WTC11 (cell line): ENCODE results near the gene KRTAP10-9. TPM values are rescaled to one million over a fixed set of nuclear protein-coding genes. Genes with fewer than 3 reads are reported as not detected.

Experiments
- ATAC-seq: fragments of 200-7000 bp; cut with Tn5 transposase; 2 replicates; pipeline ENCODE4 v1.10.0; 2021; ENCODE audit warnings: mild to moderate bottlenecking, moderate library complexity
- CTCF ChIA-PET: fragments of 300-600 bp; sonication (Branson Sonifier 250); formaldehyde crosslinking; loops from one replicate; lab custom pipeline; 2021; ENCODE audit warnings: antibody characterized with exemption; lab: Charles Lee
- POLR2A ChIA-PET: fragments of 350-600 bp; sonication (Branson Sonifier 250); formaldehyde crosslinking; loops from one replicate; lab custom pipeline; 2021; ENCODE audit warnings: antibody characterized with exemption; lab: Charles Lee
- DNase-seq: peaks from one replicate; pipeline ENCODE4 v3.0.0; 2021; ENCODE audit warnings: low spot score
- H3K27ac Mint-ChIP-seq: 2 replicates; pipeline ENCODE4 v1.8.0; 2021; ENCODE audit warnings: mixed read lengths
- H3K27me3 Mint-ChIP-seq: 2 replicates; pipeline ENCODE4 v1.8.0; 2021; ENCODE audit warnings: low read depth, mild to moderate bottlenecking, moderate library complexity, mixed read lengths
- H3K36me3 Mint-ChIP-seq: 2 replicates; pipeline ENCODE4 v1.8.0; 2021; ENCODE audit warnings: mixed read lengths
- H3K4me1 Mint-ChIP-seq: 2 replicates; pipeline ENCODE4 v1.8.0; 2022; ENCODE audit warnings: mixed read lengths
- H3K4me3 Mint-ChIP-seq: 2 replicates; pipeline ENCODE4 v1.8.0; 2021; ENCODE audit warnings: mild to moderate bottlenecking, moderate library complexity, mixed read lengths
- H3K9me3 Mint-ChIP-seq: 2 replicates; pipeline ENCODE4 v1.8.0; 2021; ENCODE audit warnings: mixed read lengths
- ATF3 ChIP-seq: sonication (generic); formaldehyde crosslinking; conservative IDR thresholded peaks from 2 replicates; pipeline ENCODE4 v1.8.1; 2022; ENCODE audit warnings: mild to moderate bottlenecking, missing genetic modification reagents
- ATF6 ChIP-seq: sonication (generic); formaldehyde crosslinking; IDR thresholded peaks from 2 replicates; pipeline ENCODE4 v1.8.1; 2023; ENCODE audit warnings: mild to moderate bottlenecking, missing genetic modification reagents
- CTCF ChIP-seq: fragments of 200-600 bp; IDR thresholded peaks from 2 replicates; pipeline ENCODE4 v1.8.0; 2022; ENCODE audit warnings: antibody characterized with exemption
- ESRRA ChIP-seq: sonication (generic); formaldehyde crosslinking; IDR thresholded peaks from 2 replicates; pipeline ENCODE4 v1.8.1; 2022; ENCODE audit warnings: mild to moderate bottlenecking, missing genetic modification reagents, borderline replicate concordance
- FOXJ3 ChIP-seq: sonication (generic); formaldehyde crosslinking; IDR thresholded peaks from 2 replicates; pipeline ENCODE4 v1.9.0; 2021; ENCODE audit warnings: missing genetic modification reagents, mild to moderate bottlenecking, borderline replicate concordance
- GABPB1 ChIP-seq: sonication (generic); formaldehyde crosslinking; IDR thresholded peaks from 2 replicates; pipeline ENCODE4 v1.8.1; 2023; ENCODE audit warnings: mild to moderate bottlenecking, missing genetic modification reagents
- GTF2I ChIP-seq: fragments of 250-450 bp; sonication (Bioruptor Pico); conservative IDR thresholded peaks from 2 replicates; pipeline ENCODE4 v1.4.0; 2021; ENCODE audit warnings: mild to moderate bottlenecking
- HMGA2 ChIP-seq: fragments of 250-450 bp; sonication (Bioruptor Pico); IDR thresholded peaks from 2 replicates; pipeline ENCODE4 v1.4.0; 2021; ENCODE audit warnings: mild to moderate bottlenecking, moderate library complexity
- MLX ChIP-seq: sonication (generic); formaldehyde crosslinking; IDR thresholded peaks from 2 replicates; pipeline ENCODE4 v1.8.1; 2023; ENCODE audit warnings: mild to moderate bottlenecking, missing genetic modification reagents, moderate library complexity
- PREB ChIP-seq: sonication (generic); formaldehyde crosslinking; IDR thresholded peaks from 2 replicates; pipeline ENCODE4 v1.8.1; 2022; ENCODE audit warnings: mild to moderate bottlenecking, missing genetic modification reagents, moderate library complexity, borderline replicate concordance
- RELA ChIP-seq: sonication (generic); formaldehyde crosslinking; IDR thresholded peaks from 2 replicates; pipeline ENCODE4 v1.8.1; 2022; ENCODE audit warnings: missing genetic modification reagents, mild to moderate bottlenecking, borderline replicate concordance
- SMAD3 ChIP-seq: sonication (generic); formaldehyde crosslinking; IDR thresholded peaks from 2 replicates; pipeline ENCODE4 v1.8.0; 2022; ENCODE audit warnings: missing genetic modification reagents, mild to moderate bottlenecking, borderline replicate concordance
- SMAD4 ChIP-seq: sonication (generic); formaldehyde crosslinking; IDR thresholded peaks from 2 replicates; pipeline ENCODE4 v1.8.0; 2022; ENCODE audit warnings: mild to moderate bottlenecking, missing genetic modification reagents
- TCF7 ChIP-seq: sonication (generic); formaldehyde crosslinking; IDR thresholded peaks from 2 replicates; pipeline ENCODE4 v1.8.0; 2022; ENCODE audit warnings: mild to moderate bottlenecking, low read depth, missing genetic modification reagents, moderate library complexity
- TEAD1 ChIP-seq: sonication (generic); formaldehyde crosslinking; IDR thresholded peaks from 2 replicates; pipeline ENCODE4 v1.8.0; 2022; ENCODE audit warnings: mild to moderate bottlenecking, missing genetic modification reagents
- USF1 ChIP-seq: sonication (generic); formaldehyde crosslinking; IDR thresholded peaks from 2 replicates; pipeline ENCODE4 v1.8.0; 2022; ENCODE audit warnings: mild to moderate bottlenecking, missing genetic modification reagents
- ZNF138 ChIP-seq: sonication (generic); formaldehyde crosslinking; conservative IDR thresholded peaks from 2 replicates; pipeline ENCODE4 v1.8.1; 2022; ENCODE audit warnings: mild to moderate bottlenecking, moderate library complexity, missing genetic modification reagents
- ZNF232 ChIP-seq: sonication (generic); formaldehyde crosslinking; IDR thresholded peaks from 2 replicates; pipeline ENCODE4 v1.8.0; 2022; ENCODE audit warnings: mild to moderate bottlenecking, missing genetic modification reagents
- ZNF423 ChIP-seq: fragments of 250-450 bp; sonication (Bioruptor Pico); IDR thresholded peaks from 2 replicates; pipeline ENCODE4 v2.1.2; 2022; ENCODE audit warnings: mild to moderate bottlenecking, moderate library complexity
- ZNF532 ChIP-seq: fragments of 250-450 bp; sonication (Bioruptor Pico); IDR thresholded peaks from 2 replicates; pipeline ENCODE4 v1.9.0; 2021; ENCODE audit warnings: mild to moderate bottlenecking, borderline replicate concordance
- total RNA-seq: library from RNA; stranded (reverse); gene quantifications from 3 replicates; pipeline ENCODE4 v1.2.3, GENCODE V29; 2021

The KRTAP10-9 gene
- total RNA-seq, 1 experiment from 2014 or later, result not detected

GRCh38 chr21:44585892-44586291, 41.0 kb upstream of the KRTAP10-9 start (continued):
- TF ChIP-seq ATF6 (CRISPR knock-in tag) (no peak), ZNF138 (CRISPR knock-in tag) (no peak), SMAD4 (CRISPR knock-in tag) (no peak), MLX (CRISPR knock-in tag) (no peak), USF1 (CRISPR knock-in tag) (no peak), GABPB1 (CRISPR knock-in tag) (no peak), TEAD1 (CRISPR knock-in tag) (no peak)

GRCh38 chr21:44589094-44589493, 37.8 kb upstream of the KRTAP10-9 start:
- Mint-ChIP-seq H3K27ac (no peak overlapping the region), H3K4me3 (no peak overlapping the region), H3K4me1 (peaks cover 13% of the 10 kb centered on the region), H3K27me3 (peaks cover 3% of the 10 kb centered on the region; the same call in 1 of the 2 replicates), H3K9me3 (peaks cover 24% of the 10 kb centered on the region), H3K36me3 (no peaks in the 10 kb centered on the region)
- ChIA-PET POLR2A (no interaction called here), CTCF (no interaction called here)
- no peak for DNase-seq
- ATAC-seq, result no peak
- TF ChIP-seq CTCF (no peak), FOXJ3 (CRISPR knock-in tag) (no peak), TCF7 (CRISPR knock-in tag) (no peak), GTF2I (CRISPR knock-in tag) (no peak), SMAD4 (CRISPR knock-in tag) (no peak)

- DNase-seq, result no peak
- POLR2A ChIA-PET, result no interaction called here
- H3K27me3 Mint-ChIP-seq, result peaks cover 3% of the 10 kb centered on the region; the same call in 1 of the 2 replicates
- peaks cover 24% of the 10 kb centered on the region for H3K9me3 Mint-ChIP-seq
- H3K36me3 Mint-ChIP-seq, result no peaks in the 10 kb centered on the region
- H3K4me1 Mint-ChIP-seq, result peaks cover 19% of the 10 kb centered on the region
- H3K4me3 Mint-ChIP-seq, result no peak overlapping the region
- H3K27ac Mint-ChIP-seq, result no peak overlapping the region
- CTCF ChIA-PET, result no interaction called here
- no peak for ATAC-seq
- TF ChIP-seq ZNF232 (CRISPR knock-in tag) (no peak), ATF3 (CRISPR knock-in tag) (no peak), PREB (no peak), TEAD1 (CRISPR knock-in tag) (no peak), ZNF423 (no peak), GABPB1 (CRISPR knock-in tag) (no peak), USF1 (CRISPR knock-in tag) (no peak), RELA (CRISPR knock-in tag) (no peak), HMGA2 (CRISPR knock-in tag) (no peak), SMAD3 (no peak), ESRRA (no peak), ZNF532 (CRISPR knock-in tag) (no peak)
Observed at GRCh38 chr21:44589586-44590305, 37.1 kb upstream of the KRTAP10-9 start.
